Measurements from ENCODE around the gene INPP5F.

Gene INPP5F, protein sequence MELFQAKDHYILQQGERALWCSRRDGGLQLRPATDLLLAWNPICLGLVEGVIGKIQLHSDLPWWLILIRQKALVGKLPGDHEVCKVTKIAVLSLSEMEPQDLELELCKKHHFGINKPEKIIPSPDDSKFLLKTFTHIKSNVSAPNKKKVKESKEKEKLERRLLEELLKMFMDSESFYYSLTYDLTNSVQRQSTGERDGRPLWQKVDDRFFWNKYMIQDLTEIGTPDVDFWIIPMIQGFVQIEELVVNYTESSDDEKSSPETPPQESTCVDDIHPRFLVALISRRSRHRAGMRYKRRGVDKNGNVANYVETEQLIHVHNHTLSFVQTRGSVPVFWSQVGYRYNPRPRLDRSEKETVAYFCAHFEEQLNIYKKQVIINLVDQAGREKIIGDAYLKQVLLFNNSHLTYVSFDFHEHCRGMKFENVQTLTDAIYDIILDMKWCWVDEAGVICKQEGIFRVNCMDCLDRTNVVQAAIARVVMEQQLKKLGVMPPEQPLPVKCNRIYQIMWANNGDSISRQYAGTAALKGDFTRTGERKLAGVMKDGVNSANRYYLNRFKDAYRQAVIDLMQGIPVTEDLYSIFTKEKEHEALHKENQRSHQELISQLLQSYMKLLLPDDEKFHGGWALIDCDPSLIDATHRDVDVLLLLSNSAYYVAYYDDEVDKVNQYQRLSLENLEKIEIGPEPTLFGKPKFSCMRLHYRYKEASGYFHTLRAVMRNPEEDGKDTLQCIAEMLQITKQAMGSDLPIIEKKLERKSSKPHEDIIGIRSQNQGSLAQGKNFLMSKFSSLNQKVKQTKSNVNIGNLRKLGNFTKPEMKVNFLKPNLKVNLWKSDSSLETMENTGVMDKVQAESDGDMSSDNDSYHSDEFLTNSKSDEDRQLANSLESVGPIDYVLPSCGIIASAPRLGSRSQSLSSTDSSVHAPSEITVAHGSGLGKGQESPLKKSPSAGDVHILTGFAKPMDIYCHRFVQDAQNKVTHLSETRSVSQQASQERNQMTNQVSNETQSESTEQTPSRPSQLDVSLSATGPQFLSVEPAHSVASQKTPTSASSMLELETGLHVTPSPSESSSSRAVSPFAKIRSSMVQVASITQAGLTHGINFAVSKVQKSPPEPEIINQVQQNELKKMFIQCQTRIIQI

DNA sequence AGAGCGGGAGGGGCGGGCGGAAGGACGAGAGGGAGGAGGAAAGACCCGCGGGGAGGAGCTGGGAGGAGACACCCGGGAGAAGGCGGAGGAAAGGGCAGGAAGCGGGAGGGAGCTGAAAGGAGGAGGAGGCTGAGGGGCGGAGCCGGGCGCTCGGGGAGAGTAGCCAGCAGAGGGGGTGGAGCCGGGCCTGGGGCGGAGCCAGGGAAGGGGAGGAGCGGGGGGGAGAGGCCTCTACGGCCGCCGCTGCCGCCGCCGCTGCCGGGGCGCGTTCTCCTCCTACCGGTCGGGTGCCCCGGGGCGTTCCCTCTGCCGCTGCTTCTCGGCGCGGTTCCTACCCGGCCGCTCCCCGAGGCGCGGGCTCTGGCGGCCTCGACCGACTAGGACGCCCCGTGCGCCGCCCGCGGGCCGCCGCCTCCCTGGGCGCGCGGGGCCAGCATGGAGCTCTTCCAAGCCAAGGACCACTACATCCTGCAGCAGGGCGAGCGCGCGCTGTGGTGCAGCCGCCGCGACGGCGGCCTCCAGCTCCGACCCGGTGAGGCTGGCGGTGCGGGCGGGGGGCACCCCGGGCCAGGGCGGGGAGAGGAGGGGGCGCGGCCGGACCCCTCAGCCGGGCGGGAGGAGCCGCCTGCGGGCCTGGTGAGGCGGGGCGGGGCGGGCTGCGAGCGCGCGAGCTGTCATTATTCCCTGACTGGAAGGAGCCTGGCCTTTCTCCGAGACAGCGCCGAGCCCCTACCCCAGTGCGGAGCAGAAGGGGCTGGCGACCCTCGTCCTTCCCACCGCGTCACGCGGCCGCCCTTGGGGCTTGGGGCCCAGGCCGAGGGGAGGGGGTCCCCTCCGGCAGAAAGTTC lies at the start of gene INPP5F:
Gene INPP5F, plus strand, starts transcription at position 223 of the 848 bp plus-strand sequence. Its CDS starts 213 bp downstream, at position 436.
- DNase-seq (ENCODE audit: low read depth): peak; percentile 100

DNA sequence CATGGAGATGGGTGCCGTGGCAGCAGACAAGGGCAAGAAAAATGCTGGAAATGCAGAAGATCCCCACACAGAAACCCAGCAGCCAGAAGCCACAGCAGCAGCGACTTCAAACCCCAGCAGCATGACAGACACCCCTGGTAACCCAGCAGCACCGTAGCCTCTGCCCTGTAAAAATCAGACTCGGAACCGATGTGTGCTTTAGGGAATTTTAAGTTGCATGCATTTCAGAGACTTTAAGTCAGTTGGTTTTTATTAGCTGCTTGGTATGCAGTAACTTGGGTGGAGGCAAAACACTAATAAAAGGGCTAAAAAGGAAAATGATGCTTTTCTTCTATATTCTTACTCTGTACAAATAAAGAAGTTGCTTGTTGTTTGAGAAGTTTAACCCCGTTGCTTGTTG lies 48.7 kb upstream of the INPP5F start:
- DNase-seq (ENCODE audit: low read depth): no peak

DNA sequence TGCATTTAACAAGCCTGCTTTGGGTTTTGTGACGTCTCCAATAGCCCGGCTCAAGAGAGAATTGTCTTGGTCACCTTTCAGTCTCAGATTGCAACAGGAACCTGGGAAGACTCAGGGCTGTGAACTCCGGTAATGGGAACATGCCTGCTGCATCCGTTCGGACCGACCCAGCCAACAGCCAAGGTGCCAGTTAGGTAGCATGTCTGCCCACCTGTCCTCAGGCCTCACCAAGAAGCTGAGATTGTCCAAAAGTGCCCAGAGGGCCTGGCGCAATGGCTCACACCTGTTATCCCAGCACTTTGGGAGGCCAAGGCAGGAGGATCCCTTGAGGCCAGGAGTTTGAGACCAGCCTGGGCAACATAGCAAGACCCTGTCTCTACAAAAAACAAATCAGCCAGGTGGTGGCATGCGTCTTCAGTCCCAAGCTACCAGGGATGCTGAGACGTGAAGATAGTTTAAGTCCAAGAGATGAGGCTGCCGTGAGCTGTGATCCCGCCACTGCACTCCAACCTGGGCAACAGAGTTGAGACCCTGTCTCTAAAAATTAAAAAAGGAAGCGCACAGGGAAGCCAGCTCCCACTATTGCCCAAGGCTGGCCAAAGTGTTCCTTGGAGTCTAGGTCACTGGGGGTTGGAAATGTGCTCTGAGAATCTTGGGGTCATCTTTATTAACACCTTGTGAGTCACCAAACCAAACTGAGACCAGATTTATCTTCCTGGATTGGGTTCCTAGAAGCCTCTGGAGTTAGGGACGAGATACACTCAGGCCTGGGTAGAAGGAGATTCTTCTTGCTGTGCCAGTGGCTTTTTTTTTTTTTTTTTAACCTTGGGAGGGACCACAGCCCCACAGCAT lies 47.7 kb upstream of the INPP5F start:
- DNase-seq (ENCODE audit: low read depth): no peak

DNA sequence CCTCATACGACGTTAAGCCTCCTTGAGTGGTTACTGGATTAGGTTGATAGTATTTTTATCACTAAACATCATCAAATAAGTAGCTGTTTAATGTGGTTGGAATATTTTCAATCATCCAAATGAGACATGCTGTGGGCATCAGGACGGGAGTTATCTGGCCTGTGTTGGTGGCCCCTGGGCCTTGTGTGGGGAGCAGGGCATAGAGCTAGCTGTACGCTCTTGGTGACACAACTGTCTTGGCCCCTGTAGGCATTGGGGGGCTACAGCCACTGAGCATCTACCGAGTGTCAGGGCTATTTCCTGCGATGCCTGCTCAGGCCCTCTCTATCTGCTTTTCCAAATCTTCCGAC lies 46.4 kb upstream of the INPP5F start:
- no peak for DNase-seq (ENCODE audit: low read depth)

DNA sequence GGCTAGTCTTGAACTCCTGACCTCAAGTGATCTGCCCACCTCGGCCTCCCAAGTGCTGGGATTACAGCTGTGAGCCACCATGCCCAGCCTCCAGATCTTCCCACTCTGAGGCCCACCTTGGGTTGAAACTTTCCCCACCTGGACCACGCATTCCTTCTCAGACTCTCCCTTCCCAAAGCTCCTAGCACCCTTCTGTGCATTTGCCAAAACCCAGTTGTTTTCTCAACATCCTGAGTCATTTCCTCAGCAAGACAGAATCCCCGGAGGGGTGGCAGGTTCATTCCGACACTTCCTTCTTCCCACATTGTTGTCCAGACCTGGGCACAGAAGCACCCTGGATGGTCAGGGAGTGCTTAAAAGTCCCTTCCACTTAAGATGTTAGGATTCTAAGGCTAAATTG lies 45.8 kb upstream of the INPP5F start:
- no peak for DNase-seq (ENCODE audit: low read depth)

DNA sequence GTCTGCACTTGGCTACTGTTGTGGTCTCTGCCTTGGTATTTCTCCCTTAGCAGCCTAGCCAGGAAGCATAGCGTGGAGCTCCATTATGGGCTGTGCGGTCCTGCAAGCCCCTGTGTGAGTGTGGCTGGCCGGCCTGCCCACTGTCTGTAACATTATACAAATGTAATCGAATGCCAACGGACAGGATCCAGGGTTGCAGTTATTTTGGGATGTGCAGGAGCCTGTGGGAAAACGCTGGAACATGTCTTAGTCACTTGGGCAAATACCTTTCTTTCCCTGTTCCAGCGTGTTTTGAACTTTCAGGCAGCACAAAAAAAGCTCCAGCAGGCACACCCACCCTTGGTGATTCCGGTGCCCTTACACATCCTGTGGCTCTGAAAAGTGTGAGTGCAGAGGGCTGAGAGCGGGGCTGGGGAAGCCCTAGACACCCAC lies 45.2 kb upstream of the INPP5F start:
- no peak for DNase-seq (ENCODE audit: low read depth)

DNA sequence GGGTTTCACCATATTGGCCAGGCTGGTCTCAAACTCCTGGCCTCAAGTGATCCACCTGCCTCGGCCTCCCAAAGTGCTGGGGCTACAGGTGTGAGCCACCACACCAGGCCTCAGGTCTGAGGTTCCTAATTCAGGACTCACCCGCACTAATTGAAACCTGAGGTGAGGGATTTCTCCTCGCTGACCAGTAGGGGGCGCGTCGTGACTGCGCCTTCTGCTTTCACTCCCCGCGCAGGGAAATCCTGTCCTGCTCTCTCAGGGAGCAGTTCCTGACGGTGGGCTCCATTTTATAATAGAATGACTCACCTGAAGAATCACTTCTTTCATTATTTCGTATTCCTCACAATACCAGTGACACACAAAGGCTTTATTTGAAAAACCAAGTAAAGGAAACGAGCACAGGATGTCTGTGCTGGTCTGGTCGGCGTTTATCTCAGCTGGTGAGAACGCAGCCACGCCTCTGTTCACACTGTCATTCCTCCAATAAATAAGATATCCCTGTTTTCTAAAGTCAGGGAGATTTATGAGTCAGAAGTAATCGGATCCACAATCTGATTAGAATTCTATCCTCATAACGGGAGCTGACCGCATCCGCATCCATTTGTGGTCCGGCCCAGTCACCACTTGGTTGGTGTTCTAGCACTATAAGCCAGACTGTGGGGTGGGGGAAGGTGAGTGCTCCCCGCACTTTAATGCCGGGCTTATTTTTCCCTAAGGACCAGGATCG lies 39.2 kb upstream of the INPP5F start:
- DNase-seq (ENCODE audit: low read depth): peak; percentile 77

DNA sequence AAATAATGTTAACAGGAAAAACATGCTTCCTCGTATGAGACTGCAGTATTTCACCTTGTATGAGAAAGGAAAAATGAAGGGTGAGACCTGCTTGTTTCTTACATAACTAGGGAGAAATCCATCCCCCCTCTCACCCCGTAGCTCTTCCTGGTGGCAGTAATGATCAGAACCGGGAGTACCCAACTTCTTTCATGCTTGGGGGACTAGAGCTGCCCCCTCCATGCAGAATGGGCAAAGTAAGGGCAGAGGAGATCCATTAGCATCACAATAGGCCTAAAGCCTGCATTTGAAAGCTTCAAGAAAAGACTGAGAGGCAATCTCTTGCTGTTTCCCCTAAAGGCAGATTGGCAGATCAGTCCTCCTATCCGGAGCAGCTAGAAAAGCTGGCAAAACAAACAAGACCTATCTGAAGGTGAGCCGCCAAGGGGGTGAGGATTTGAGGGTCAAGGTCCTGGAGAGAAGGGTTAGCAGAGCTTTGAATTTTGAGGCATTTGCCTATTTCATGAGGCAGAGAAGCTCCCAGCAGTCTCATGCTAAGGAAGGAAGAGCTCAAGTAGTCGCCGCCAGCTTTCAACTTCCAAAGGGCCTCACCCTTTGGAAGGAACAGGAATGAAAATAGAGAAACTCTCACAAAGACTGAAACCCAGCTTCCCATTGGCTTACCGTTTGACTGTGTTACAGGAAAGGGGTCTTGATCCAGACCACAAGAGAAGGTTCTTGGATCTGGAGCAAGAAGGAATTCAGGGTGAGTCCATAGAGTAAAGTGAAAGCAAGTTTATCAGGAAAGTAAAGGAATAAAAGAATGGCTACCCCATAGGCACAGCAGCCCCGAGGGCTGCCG lies 38.4 kb upstream of the INPP5F start:
- DNase-seq (ENCODE audit: low read depth): no peak

DNA sequence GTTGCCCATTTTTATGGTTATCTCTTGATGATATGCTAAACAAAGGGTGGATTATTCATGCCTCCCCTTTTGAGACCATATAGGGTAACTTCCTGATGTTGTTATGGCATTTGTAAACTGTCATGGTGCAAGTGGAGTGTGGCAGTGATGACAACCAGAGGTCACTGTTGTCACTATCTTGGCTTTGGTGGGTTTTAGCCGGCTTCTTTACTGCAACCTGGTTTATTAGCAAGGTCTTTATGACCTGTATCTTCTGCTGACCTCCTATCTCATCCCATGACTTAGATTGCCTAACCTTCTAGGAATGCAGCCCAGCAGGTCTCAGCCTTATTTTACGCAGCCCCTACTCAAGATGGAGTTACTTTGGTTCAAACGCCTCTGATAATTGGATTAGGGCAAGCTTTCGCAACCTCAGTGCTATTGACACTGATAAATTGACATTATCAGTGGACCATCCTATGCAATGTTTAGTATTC lies 37.8 kb upstream of the INPP5F start:
- DNase-seq (ENCODE audit: low read depth): no peak

DNA sequence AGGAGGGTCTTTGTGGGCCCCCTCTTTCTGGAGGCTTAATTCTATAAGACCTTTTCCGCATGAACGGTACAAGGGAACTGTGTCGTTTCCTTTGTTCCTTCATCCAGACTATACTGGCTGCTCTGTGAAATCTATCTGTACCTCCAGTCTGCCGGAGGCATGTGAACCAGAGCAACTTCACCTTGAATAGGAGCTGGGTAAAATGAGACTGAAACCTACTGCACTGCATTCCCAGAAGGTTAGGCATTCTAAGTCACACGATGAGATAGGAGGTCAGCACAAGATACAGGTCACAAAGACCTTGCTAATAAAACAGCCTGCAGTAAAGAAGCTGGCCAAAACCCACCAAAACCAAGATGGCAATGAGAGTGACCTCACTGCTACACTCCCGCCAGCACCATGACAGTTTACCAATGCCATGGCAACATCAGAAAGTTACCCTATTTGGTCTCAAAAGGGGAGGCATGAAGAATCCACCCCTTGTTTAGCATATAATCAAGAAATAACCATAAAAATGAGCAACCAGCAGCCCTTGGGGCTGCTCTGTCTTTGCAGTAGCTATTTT lies 36.8 kb upstream of the INPP5F start:
- no peak for DNase-seq (ENCODE audit: low read depth)

DNA sequence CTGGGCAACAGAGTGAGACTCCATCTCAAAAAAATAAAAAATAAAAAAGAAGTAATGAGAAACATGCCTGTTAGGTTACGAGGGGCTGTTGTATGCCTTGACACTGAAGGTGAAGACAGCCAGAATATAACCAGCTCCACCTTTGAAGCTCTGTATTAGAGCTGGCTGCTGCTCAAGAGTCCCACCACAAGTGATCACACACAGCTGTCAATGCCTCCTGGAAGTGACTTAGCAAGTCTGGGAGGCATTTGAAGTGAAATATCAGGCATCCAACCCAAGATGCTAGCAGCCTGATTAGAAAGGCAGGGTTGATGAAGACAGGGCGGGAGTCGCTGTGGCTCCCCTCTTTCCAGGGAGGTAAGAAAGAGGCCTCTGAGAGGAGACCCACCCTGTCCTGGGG lies 34.1 kb upstream of the INPP5F start:
- DNase-seq (ENCODE audit: low read depth): no peak

DNA sequence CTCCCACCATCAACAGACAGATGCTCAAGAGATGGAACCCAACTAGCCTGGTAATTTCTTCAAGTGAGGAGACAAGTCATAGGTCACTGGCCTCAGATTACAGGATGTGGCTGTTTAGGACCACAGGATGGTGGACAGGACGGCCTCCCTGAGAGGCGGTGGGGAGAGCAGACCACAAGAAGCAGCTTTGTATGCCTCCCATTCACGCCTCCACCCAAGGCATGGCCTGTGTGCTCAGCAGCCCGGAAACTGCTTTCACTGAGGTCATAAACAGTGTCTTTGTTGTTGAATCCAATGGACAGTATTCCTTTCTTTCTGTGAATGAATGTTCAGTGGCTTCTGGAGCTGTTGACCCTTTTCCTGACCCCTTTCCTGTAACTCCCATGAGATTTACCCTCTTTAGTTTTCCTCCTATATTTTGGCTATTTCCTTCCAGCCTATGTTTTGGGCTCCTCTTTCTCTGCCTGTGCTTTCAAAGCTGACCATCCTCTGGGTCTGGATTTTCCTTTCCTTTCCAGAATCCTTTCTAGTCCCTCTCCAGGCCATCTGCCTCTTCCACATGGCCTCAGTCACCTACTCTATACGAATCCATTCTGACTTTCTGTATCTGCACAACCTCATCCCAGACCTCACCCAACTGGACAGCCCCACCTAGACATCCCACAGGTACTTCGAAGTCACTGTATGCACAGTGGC lies 32.4 kb upstream of the INPP5F start:
- DNase-seq (ENCODE audit: low read depth): no peak

DNA sequence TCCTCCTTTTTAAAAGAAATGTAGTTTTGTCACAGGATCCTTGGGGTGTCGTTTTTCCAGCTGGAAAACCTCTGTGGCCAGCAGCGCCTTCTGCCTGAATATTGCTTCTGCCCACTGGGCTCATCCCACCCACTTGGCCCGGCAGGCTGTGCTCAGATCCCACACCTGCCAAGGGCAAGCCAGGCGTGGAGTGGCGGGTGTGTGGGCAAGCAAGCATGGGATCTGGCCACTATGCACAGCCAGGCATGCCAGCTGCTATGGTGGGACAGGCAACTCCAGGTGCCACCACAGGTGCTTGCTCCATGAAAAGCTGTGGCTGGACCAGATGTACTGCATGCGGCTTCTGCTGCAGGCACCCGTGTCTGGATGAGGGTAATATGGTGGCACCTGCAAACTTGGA lies 31.2 kb upstream of the INPP5F start:
- DNase-seq (ENCODE audit: low read depth): no peak

DNA sequence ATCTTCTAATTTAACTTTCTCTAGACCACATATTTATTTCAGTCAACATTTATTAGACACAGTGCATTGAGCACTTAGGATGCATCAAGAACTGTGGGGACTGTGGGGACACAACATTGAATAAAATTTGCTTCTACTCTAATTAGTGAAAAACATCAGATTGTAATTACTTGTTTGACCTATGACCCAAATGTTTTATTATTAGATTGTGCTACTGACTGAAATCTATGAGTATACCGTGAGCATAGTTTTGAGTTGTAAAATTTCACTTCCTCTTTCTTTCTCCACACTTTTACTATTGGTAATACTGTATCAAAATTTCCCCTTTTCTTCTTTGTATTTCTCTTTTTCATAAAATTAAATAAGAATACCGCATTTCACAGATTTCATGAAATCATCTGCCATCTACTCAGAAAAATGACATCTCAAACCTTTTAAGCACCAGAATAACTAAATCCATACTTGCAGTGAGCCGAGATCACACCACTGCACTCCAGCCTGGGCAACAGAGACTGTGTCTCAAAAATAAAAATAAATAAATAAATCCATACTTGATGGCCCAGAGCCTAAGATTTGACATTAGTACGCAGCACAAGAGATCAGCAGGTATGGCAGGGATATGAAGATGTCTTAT lies 25.4 kb upstream of the INPP5F start:
- no peak for DNase-seq (ENCODE audit: low read depth)

DNA sequence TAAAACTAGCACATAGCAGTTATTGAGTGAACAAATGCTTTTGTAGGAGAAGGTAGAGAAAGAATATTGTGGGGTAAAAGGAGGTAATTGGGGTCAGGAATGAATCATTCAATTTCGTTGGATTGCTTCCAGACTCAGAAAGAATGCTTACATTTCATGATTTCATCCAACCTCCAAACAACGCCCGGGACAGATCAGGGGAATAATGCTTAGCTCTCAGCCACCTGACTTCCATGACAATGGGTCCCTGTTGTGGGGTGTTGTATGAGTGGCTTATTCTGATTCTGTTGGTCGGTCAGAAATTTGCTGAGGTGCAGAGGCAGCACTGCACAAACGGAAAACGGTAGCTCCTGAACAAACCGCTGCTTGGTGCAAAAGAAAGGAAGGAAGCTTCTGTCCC lies 24.0 kb upstream of the INPP5F start:
- DNase-seq (ENCODE audit: low read depth): no peak

DNA sequence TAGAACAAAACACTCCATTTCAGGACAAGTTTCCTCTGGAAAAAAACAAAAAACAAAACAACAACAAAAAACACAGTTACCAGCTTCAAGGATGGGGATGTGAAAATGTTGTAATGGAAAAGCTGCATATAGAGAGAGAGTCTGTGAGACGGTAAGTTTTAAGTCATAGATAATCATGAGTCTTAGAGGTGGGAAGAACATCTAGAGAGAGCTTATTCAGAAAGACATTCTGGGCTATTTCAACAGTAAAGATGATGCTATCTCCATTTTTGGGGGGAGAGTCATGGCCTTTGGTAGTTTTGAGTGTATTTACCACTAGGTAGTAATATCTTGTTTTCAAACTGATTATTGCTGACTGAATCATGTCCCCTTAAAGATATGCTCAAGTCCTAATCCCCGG lies 23.3 kb upstream of the INPP5F start:
- DNase-seq (ENCODE audit: low read depth): no peak

DNA sequence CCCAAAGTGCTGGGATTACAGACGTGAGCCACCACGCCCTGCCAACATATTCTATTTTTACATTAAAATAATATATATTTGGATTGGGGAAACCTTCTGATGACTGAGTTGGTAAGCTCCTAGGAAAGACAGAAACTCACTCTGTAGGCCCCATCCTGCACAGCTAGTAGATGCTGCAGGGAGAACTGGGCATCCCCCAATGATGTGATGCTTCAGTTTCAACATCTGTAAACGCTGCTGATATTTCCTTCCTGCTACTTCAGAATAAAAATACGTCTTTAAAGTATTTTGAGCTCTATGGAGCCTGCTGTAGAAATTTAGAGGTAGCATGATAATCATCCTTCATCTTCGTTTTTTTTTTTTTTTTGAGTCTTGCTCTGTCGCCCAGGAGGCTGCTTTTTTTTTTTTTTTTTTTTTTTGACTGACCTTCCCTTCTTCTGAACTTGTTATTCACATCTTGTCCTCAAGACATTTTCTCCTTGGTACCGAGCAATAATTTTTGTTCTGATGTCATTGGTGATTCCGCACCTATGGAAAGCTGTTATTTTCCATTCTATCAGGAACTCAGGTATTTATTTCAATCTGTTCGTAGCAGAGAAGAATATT lies 21.8 kb upstream of the INPP5F start:
- no peak for DNase-seq (ENCODE audit: low read depth)
